Fibroblast of pulmonary artery (primary cell): ENCODE measurements around the gene SRCIN1.
"Not testable (repeated sequence)": the region's sequence is repeated elsewhere in the genome, so short reads cannot be mapped to it uniquely, and the experiment has no call there.

Source experiments
- DNase-seq: peaks from one replicate; pipeline ENCODE4 v3.0.0-alpha.2; 2010; ENCODE audit warnings: low read depth
- H3K4me3 ChIP-seq: replicated peaks from 2 replicates; pipeline ENCODE4 v1.5.1; 2011; ENCODE audit warnings: low read depth, mild to moderate bottlenecking, control low read depth, low read length, moderate library complexity
- TF ChIP-seq, protein P1 (sequence below): IDR thresholded peaks from 2 replicates; pipeline ENCODE4 v1.5.1; 2011; ENCODE audit warnings: mild to moderate bottlenecking, control low read depth, low read length, inconsistent platforms; ENCODE audit errors: missing control alignments

The SRCIN1 gene, protein sequence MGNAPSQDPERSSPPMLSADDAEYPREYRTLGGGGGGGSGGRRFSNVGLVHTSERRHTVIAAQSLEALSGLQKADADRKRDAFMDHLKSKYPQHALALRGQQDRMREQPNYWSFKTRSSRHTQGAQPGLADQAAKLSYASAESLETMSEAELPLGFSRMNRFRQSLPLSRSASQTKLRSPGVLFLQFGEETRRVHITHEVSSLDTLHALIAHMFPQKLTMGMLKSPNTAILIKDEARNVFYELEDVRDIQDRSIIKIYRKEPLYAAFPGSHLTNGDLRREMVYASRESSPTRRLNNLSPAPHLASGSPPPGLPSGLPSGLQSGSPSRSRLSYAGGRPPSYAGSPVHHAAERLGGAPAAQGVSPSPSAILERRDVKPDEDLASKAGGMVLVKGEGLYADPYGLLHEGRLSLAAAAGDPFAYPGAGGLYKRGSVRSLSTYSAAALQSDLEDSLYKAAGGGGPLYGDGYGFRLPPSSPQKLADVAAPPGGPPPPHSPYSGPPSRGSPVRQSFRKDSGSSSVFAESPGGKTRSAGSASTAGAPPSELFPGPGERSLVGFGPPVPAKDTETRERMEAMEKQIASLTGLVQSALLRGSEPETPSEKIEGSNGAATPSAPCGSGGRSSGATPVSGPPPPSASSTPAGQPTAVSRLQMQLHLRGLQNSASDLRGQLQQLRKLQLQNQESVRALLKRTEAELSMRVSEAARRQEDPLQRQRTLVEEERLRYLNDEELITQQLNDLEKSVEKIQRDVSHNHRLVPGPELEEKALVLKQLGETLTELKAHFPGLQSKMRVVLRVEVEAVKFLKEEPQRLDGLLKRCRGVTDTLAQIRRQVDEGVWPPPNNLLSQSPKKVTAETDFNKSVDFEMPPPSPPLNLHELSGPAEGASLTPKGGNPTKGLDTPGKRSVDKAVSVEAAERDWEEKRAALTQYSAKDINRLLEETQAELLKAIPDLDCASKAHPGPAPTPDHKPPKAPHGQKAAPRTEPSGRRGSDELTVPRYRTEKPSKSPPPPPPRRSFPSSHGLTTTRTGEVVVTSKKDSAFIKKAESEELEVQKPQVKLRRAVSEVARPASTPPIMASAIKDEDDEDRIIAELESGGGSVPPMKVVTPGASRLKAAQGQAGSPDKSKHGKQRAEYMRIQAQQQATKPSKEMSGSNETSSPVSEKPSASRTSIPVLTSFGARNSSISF

DNA sequence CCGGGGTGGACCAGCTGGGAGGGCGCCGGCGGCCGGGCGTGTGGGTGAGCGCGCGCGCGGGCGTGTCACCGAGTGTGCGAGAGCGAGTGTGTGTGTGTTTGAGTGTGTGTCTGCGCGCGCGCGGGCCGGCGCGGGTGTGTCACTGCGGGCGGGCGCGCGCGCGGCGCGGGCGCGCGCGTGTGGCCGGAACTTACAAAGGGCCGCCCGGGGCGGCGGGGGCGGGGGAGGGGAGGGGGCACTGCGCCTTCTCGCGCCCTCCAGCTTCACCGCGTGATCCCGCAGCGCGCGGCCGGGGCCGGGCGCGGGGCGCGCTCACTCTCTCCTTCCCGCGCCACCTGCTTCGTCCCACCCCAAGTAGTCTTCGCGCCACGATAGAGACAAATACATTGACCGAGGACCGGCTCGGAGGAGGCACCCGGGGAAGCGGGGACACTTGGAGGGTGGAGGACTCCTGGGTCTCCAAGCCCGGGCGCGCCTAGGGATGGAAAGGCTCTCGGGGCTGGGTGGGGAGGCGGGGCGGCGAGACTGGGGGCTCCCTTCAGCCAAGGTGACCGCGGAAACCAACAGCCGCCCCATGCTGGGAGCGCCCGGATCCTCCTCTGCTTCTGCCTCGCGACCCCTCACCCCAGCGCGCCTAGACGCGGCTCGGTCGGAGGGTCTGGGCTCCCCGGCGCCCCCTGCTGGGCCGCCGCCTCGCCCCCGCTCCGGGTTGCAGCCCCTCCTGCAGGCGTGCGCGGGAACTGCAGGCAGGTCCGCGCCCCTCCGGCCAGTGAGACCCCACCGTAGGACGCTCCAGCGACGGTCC lies at the start of gene SRCIN1:
TSS of gene SRCIN1 (minus strand) at position 112 of the 805 bp plus-strand sequence. CDS start 247 bp downstream, outside the sequence.
- DNase-seq: no peak
- TF ChIP-seq, protein P1, sequence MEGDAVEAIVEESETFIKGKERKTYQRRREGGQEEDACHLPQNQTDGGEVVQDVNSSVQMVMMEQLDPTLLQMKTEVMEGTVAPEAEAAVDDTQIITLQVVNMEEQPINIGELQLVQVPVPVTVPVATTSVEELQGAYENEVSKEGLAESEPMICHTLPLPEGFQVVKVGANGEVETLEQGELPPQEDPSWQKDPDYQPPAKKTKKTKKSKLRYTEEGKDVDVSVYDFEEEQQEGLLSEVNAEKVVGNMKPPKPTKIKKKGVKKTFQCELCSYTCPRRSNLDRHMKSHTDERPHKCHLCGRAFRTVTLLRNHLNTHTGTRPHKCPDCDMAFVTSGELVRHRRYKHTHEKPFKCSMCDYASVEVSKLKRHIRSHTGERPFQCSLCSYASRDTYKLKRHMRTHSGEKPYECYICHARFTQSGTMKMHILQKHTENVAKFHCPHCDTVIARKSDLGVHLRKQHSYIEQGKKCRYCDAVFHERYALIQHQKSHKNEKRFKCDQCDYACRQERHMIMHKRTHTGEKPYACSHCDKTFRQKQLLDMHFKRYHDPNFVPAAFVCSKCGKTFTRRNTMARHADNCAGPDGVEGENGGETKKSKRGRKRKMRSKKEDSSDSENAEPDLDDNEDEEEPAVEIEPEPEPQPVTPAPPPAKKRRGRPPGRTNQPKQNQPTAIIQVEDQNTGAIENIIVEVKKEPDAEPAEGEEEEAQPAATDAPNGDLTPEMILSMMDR: peak; percentile 33

DNA sequence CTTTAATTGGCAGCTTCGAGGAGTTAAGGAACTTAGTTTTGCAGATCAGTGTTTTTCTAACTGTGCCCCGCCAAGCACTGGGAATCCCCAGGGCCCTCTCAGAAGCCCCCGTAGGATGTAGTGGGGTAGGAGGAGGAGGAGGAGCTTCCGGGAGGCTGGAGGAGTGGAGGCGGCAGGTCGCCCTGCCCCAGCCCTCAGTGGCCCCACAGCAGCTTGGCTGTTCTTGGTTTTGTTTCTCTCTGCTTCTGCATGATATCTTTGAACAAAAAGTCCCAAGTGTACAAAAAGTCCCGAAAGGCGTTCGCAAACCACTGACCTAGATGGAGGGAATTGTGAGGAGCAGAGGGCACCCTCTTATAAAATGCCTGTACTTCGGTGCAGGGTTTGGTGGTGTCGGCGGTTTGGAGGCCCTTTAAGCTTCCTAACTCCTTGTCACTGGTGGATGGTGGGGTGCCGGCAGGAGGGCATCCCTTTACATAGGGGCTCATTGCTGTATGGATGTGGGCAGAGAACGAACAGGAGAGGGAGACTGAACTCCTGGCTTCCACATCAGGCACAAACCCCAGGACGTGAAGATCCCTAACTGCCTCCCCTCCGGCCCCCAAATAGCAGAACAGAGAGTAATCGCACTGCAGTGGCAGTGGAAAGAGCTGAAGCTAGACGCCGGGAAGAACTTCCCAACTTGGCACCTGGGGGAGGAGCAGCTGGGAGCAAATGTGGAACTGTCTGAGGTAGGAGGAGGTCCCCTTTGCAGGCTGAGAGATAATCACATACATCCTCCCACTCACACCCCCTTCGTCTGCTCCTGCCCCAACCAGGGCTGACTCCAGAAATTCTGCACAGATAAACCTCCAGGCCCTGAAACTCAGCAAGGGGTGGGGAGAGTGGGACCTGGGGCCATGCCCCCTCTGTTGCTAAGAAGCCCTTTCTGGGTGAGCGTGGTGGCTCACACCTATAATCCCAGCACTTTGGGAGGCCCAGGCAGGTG lies 49.0 kb upstream of the SRCIN1 start:
- DNase-seq: no peak
- H3K4me3 ChIP-seq: no peak overlapping the region
- TF ChIP-seq, protein P1: no peak

More for the DNA sequence above, at the start of gene SRCIN1:
- H3K4me3 ChIP-seq: peak within 1 kb of the TSS; percentile 30

DNA sequence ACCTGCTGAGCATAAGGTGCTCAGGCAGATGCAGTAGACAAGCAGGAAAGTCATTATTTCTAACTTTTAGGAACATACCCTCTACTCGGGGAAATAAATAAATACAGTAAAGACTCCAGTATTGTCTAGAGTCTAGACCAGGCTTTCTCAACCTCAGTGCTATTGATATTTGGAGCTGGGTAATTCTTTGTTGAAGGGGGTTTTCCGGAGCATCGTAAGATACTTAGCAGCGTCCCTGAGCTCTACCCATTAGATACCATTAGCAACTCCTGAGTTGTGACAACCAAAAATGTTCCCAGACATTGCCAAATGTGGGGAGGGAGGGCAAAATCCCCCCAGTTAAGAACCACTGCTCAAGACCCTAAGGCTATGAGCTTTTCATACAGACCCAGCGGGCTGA lies 47.9 kb upstream of the SRCIN1 start:
- no peak overlapping the region for H3K4me3 ChIP-seq
- DNase-seq: no peak
- TF ChIP-seq, protein P1: no peak

DNA sequence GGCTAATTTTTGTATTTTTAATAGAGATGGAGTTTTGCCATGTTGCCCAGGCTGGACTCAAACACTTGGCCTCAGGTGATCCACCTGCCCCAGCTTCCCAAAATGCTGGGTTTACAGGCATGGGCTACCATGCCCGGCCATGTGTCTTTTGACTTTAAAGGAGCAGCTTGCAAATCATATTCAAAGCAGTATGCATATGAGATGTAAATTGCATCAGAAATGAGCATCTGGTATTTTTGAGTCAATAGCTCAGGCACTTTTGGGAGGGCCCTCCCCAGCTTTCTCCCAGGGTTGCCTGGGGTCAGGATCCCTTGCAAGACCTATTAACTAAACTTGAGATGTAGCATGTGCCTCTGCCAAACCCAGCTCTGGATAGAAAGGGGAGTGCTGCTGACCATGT lies 47.5 kb upstream of the SRCIN1 start:
- TF ChIP-seq, protein P1: no peak
- no peak for DNase-seq
- no peak overlapping the region for H3K4me3 ChIP-seq

DNA sequence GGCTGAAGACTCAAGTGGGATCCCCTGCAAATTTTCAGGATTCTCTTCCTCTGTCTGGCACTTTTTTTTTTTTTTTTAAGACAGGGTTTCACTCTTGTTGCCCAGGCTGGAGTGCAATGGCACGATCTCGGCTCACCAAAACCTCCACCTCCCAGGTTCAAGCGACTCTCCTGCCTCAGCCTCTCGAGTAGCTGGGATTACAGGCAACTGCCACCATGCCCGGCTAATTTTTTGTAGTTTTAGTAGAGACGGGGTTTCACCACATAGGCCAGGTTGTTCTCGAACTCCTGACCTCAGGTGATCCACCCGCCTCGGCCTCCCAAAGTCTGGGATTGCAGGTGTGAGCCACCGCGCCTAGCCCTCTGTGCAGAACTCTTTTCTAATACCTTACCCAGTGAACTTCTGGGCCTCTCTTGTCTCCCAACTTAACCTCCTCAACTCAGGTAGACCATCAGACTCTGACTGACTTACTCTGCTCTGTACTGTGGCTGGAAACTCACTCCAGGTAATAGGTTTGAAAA lies 45.0 kb upstream of the SRCIN1 start:
- H3K4me3 ChIP-seq, DNase-seq: not testable (repeated sequence)

DNA sequence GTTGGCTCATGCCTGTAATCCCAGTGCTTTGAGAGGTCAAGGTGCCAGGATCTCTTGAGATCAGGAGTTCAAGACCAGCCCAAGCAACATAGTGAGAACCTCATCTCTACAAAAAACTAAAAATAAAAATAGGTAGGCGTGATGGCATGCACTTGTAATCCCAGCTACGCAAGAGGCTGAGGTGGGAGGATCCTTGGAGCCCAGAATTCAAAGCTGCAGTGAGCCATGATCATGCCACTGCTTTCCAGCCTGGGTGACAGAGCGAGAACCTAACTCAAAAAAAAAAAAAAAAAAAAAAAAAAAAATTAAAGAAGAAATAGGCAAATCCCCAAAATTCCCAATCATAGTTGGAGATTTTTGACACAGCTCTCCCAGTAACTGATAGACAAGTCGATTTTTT lies 32.2 kb upstream of the SRCIN1 start:
- H3K4me3 ChIP-seq: no peak overlapping the region
- no peak for DNase-seq
- TF ChIP-seq, protein P1: no peak
